HepG2 (cell line): ENCODE data around the gene LRRC4C. TPM values are rescaled to one million over a fixed set of nuclear protein-coding genes. Genes with fewer than 3 reads are reported as not detected.

Source experiments
- ATAC-seq: fragments of 200-7000 bp; cut with Tn5 transposase; 3 replicates; pipeline ENCODE4 v1.9.1; 2020; ENCODE audit warnings: mild to moderate bottlenecking, moderate library complexity
- BruUV-seq: library from RNA; stranded (reverse); fragments of 400-500 nt; replicated peaks from 2 replicates; lab custom pipeline; 2021; lab: Mats Ljungman, UMichigan
- CTCF ChIA-PET: fragments of 300-600 bp; formaldehyde crosslinking; extraction: SDS; loops from one replicate; lab custom pipeline; 2021; ENCODE audit warnings: low total read pairs, inconsistent platforms, low intra/inter-chr PET ratio; lab: Yijun Ruan, JAX
- POLR2A ChIA-PET: fragments of 350-600 bp; sonication (Branson Sonifier 250); formaldehyde crosslinking; loops from one replicate; lab custom pipeline; 2020; ENCODE audit warnings: antibody characterized with exemption, inconsistent platforms; lab: Yijun Ruan, JAX
- DNase-seq: peaks from one replicate; pipeline ENCODE4 v3.0.0-alpha.2; 2015; ENCODE audit warnings: low spot score
- FAIRE-seq: peaks from 3 replicates; lab custom pipeline; 2011; peaks lifted over from hg19 to GRCh38; lab: Jason Lieb, UNC
- H2AFZ ChIP-seq: one replicate; pipeline ENCODE4 v1.6.1; 2011; ENCODE audit warnings: low read length, inconsistent platforms
- H3K27ac ChIP-seq: fragments of 300-600 bp; 3 replicates; pipeline ENCODE4 v1.8.0; 2011; ENCODE audit warnings: mixed run types, mild to moderate bottlenecking, mixed read lengths, low read length, inconsistent platforms; ENCODE audit not compliant: insufficient read depth; ENCODE audit errors: extremely low read length
- H3K27me3 ChIP-seq, 2 experiments: fragments of 200-600 bp in 1 of 2; 2 replicates in 1 of 2; 3 replicates in 1 of 2; pipeline versions ENCODE4 v1.6.0 to v1.8.0; 2011; ENCODE audit warnings: low read length in 2 of 2, mild to moderate bottlenecking in 2 of 2, moderate library complexity in 2 of 2, inconsistent platforms in 1 of 2; ENCODE audit not compliant: insufficient read depth in 2 of 2, control insufficient read depth in 1 of 2
- H3K36me3 ChIP-seq, 2 experiments: fragments of 200-600 bp in 1 of 2; replicated peaks in 1 of 2; 2 replicates in 1 of 2; 3 replicates in 1 of 2; pipeline versions ENCODE4 v1.5.1 to v1.8.0; 2011; ENCODE audit warnings: low read length in 2 of 2, inconsistent platforms in 1 of 2; ENCODE audit not compliant: insufficient read depth in 2 of 2, control insufficient read depth in 1 of 2
- H3K4me1 ChIP-seq: 2 replicates; pipeline ENCODE4 v1.5.1; 2012; ENCODE audit warnings: low read length, inconsistent platforms; ENCODE audit not compliant: insufficient read depth
- H3K4me2 ChIP-seq: 2 replicates; pipeline ENCODE4 v1.6.0; 2011; ENCODE audit warnings: low read depth, low read length, inconsistent platforms
- H3K4me3 ChIP-seq, 3 experiments: fragments of 200-600 bp in 1 of 3; sonication (generic), shearing (Covaris generic) in 1 of 3; replicated peaks in 1 of 3; 2 replicates each; pipeline ENCODE4 v1.5.1; 2011 to 2016; ENCODE audit warnings: low read length in 3 of 3, inconsistent platforms in 2 of 3, low read depth in 2 of 3, mild to moderate bottlenecking in 2 of 3, control low read depth in 1 of 3, mixed read lengths in 1 of 3; ENCODE audit not compliant: insufficient read depth in 1 of 3
- H3K79me2 ChIP-seq: one replicate; pipeline ENCODE4 v1.6.1; 2011; ENCODE audit warnings: low read length, inconsistent platforms; ENCODE audit not compliant: insufficient read depth
- H3K9ac ChIP-seq: 2 replicates; pipeline ENCODE4 v1.6.0; 2011; ENCODE audit warnings: mild to moderate bottlenecking, low read depth, low read length, inconsistent platforms; ENCODE audit not compliant: insufficient read depth
- H3K9me3 ChIP-seq: 2 replicates; pipeline ENCODE4 v1.5.1; 2012; ENCODE audit warnings: mild to moderate bottlenecking, low read length
- H4K20me1 ChIP-seq: 2 replicates; pipeline ENCODE4 v1.6.0; 2011; ENCODE audit warnings: inconsistent platforms, mild to moderate bottlenecking, low read length, moderate library complexity; ENCODE audit not compliant: insufficient read depth
- HOXD1 ChIP-seq: sonication (generic); formaldehyde crosslinking; IDR thresholded peaks from 2 replicates; pipeline ENCODE4 v1.5.0; 2020; ENCODE audit warnings: missing genetic modification reagents
- MAF1 ChIP-seq: sonication (generic); formaldehyde crosslinking; IDR thresholded peaks from 2 replicates; pipeline ENCODE4 v1.5.0; 2020; ENCODE audit warnings: missing genetic modification reagents, borderline replicate concordance
- MEIS1 ChIP-seq: sonication (generic); formaldehyde crosslinking; IDR thresholded peaks from 2 replicates; pipeline ENCODE4 v1.9.0; 2021; ENCODE audit warnings: mild to moderate bottlenecking, missing genetic modification reagents, moderate library complexity, borderline replicate concordance
- PCBP2 ChIP-seq: fragments of 200-400 bp; formaldehyde crosslinking; optimal IDR thresholded peaks from 2 replicates; pipeline ENCODE3; 2018; ENCODE audit warnings: low read length, low read depth; ENCODE audit not compliant: poor library complexity, severe bottlenecking
- ZNF124 ChIP-seq: sonication (generic); formaldehyde crosslinking; IDR thresholded peaks from 2 replicates; pipeline ENCODE4 v1.4.0; 2020; ENCODE audit warnings: missing genetic modification reagents
- ZNF772 ChIP-seq: sonication (generic); formaldehyde crosslinking; IDR thresholded peaks from 2 replicates; pipeline ENCODE4 v1.5.0; 2020; ENCODE audit warnings: mild to moderate bottlenecking, missing genetic modification reagents
- WGBS: methylation state at CpG from one replicate; pipeline ENCODE4 v1.1.6; 2017; ENCODE audit warnings: low lambda C conversion rate; 5-methylcytosine and 5-hydroxymethylcytosine counted together
- in situ Hi-C: cut with HindIII; loops from 2 replicates; pipeline ENCODE4 v1.10.0; 2017; ENCODE audit warnings: low pct_unique_long_range_greater_than_20kb; ENCODE audit not compliant: extremely low pct_ligation_motif_present
- intact Hi-C: fragments of 100-400 bp; cut with micrococcal nuclease; formaldehyde crosslinking; loops from one replicate; pipeline ENCODE4 v1.10.0; 2022; ENCODE audit not compliant: unreplicated experiment
- polyA plus RNA-seq, 8 experiments: library from polyadenylated mRNA; depleted of rRNA in 3 of 8; stranded (reverse) in 7 of 8; unstranded in 1 of 8; fragments of >200 nt; fragmentation: Illumina TruSeq in 4 of 8; extraction: Trizol in 4 of 8; gene quantifications; 2 replicates each; pipeline versions ENCODE4 v1.2.1 to v1.2.3, GENCODE V29; 2011 to 2016; ENCODE audit warnings: low read depth in 4 of 8, missing spikeins in 1 of 8, mixed read lengths in 1 of 8; ENCODE audit not compliant: insufficient read depth in 1 of 8
- total RNA-seq, 5 experiments: library from RNA; depleted of rRNA; stranded (reverse); fragments of >200 nt; fragmentation: Illumina TruSeq; extraction: Trizol; gene quantifications; 2 replicates each; pipeline ENCODE4 v1.2.3, GENCODE V29; 2016; ENCODE audit warnings: low read depth in 1 of 5

Gene LRRC4C
- total and polyA plus RNA-seq, 2 of the 13 experiments (the other 11 are each of a cell fraction or from before 2014, with no cell fraction given) = not detected

- no peak for DNase-seq
- no peak for FAIRE-seq
- POLR2A ChIA-PET = no interaction called here
- no peaks in the 10 kb centered on the region for H3K36me3 ChIP-seq
- H3K4me3 ChIP-seq = no peak overlapping the region
- CTCF ChIA-PET = no interaction called here
- H3K27ac ChIP-seq = no peak overlapping the region
- H3K9ac ChIP-seq = no peak overlapping the region
- H3K27me3 ChIP-seq = no peaks in the 10 kb centered on the region
- WGBS = 0% methylated on average over 3 of the region's 3 CpGs
- H2AFZ ChIP-seq = no peak overlapping the region
- no peaks in the 10 kb centered on the region for H3K79me2 ChIP-seq
- BruUV-seq = no TSS peak
- TF ChIP-seq PCBP2 (no peak), MEIS1 (CRISPR knock-in tag) (no peak)
- no peaks in the 10 kb centered on the region for H3K4me1 ChIP-seq
- in situ Hi-C loops (no loop called here), intact Hi-C loops (no loop called here)
- ATAC-seq = no peak
- no peaks in the 10 kb centered on the region for H4K20me1 ChIP-seq
- no peaks in the 10 kb centered on the region for H3K9me3 ChIP-seq
- no peak overlapping the region for H3K4me2 ChIP-seq
Observed at GRCh38 chr11:41413843-41414242, 45.6 kb downstream of the LRRC4C start.

DNA sequence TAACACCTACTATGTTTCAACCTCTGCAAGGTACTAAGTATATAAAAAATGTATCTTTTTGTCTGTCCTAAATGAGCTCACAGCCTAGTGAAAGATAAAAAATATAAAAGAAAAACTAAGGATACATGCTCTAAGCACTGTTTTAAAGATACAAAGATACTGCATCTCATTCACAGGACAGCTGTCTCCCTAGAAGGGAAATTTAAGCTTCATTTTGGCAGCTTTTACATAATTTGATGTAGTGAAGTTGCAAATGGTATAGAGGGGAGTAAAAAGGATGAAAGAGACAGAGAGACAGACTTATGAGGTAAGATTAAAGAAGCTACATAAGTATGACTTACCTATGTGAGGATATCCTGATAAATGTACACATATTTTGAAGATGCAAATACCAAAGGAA, 53.6 kb downstream of the LRRC4C start:
- H3K27me3 ChIP-seq = no peaks in the 10 kb centered on the region
- ATAC-seq = no peak
- no peak overlapping the region for H3K4me3 ChIP-seq
- H3K4me1 ChIP-seq = no peaks in the 10 kb centered on the region
- in situ Hi-C loops = no loop called here
- DNase-seq = no peak
- no peak overlapping the region for H3K9ac ChIP-seq
- no peaks in the 10 kb centered on the region for H3K36me3 ChIP-seq
- ChIA-PET POLR2A (no interaction called here), CTCF (no interaction called here)
- no peak overlapping the region for H3K4me2 ChIP-seq
- no TSS peak for BruUV-seq
- H2AFZ ChIP-seq = no peak overlapping the region
- intact Hi-C loops = no loop called here
- no peak for FAIRE-seq
- TF ChIP-seq MAF1 (CRISPR knock-in tag) (no peak), HOXD1 (CRISPR knock-in tag) (no peak), ZNF772 (CRISPR knock-in tag) (no peak), ZNF124 (CRISPR knock-in tag) (no peak)
- no peaks in the 10 kb centered on the region for H3K9me3 ChIP-seq
- no peaks in the 10 kb centered on the region for H4K20me1 ChIP-seq
- no peak overlapping the region for H3K27ac ChIP-seq
- no peaks in the 10 kb centered on the region for H3K79me2 ChIP-seq
